SK-N-SH treated with all-trans-retinoic acid at 6 μM for 48 hours (cell line): Measurements from ENCODE around the gene TRIM2.

ENCODE experiments used
- ATAC-seq: fragments of 200-7000 bp; cut with Tn5 transposase; 3 replicates; pipeline ENCODE4 v1.9.1; 2020; ENCODE audit warnings: mild to moderate bottlenecking, moderate library complexity
- ARNTL ChIP-seq: fragments of 450-650 bp; formaldehyde crosslinking; IDR thresholded peaks from 2 replicates; pipeline ENCODE4 v1.5.0; 2020; ENCODE audit warnings: low read depth, mild to moderate bottlenecking, moderate library complexity, borderline replicate concordance
- BACH2 ChIP-seq: fragments of 250-450 bp; sonication (Bioruptor Pico); IDR thresholded peaks from 2 replicates; pipeline ENCODE4 v1.9.0; 2021; ENCODE audit warnings: mild to moderate bottlenecking, borderline replicate concordance
- CSDC2 ChIP-seq: fragments of 250-450 bp; sonication (Bioruptor Pico); IDR thresholded peaks from 2 replicates; pipeline ENCODE4 v1.5.0; 2020; ENCODE audit warnings: mild to moderate bottlenecking, moderate library complexity
- ESRRG ChIP-seq: fragments of 250-450 bp; sonication (Bioruptor Pico); IDR thresholded peaks from 2 replicates; pipeline ENCODE4 v1.6.1; 2021; ENCODE audit warnings: mild to moderate bottlenecking
- GLIS3 ChIP-seq: fragments of 250-450 bp; sonication (Bioruptor Pico); IDR thresholded peaks from 2 replicates; pipeline ENCODE4 v1.5.0; 2020; ENCODE audit warnings: mild to moderate bottlenecking, moderate library complexity
- ISL1 ChIP-seq: fragments of 250-450 bp; sonication (Bioruptor Pico); IDR thresholded peaks from 2 replicates; pipeline ENCODE4 v2.1.2; 2022; ENCODE audit warnings: mild to moderate bottlenecking, moderate library complexity
- OSR1 ChIP-seq: fragments of 250-450 bp; sonication (Bioruptor Pico); IDR thresholded peaks from 2 replicates; pipeline ENCODE4 v1.8.0; 2022; ENCODE audit warnings: moderate library complexity, mild to moderate bottlenecking, inconsistent platforms
- PATZ1 ChIP-seq: fragments of 250-450 bp; sonication (Bioruptor Pico); IDR thresholded peaks from 2 replicates; pipeline ENCODE4 v1.8.0; 2020; ENCODE audit warnings: mild to moderate bottlenecking, moderate library complexity, borderline replicate concordance
- POU6F1 ChIP-seq: fragments of 250-450 bp; sonication (Bioruptor Pico); IDR thresholded peaks from 2 replicates; pipeline ENCODE4 v1.8.0; 2021; ENCODE audit warnings: low read depth, mild to moderate bottlenecking, moderate library complexity, borderline replicate concordance
- PPARA ChIP-seq: fragments of 250-450 bp; sonication (Bioruptor Pico); IDR thresholded peaks from 2 replicates; pipeline ENCODE4 v1.5.0; 2020; ENCODE audit warnings: mild to moderate bottlenecking, borderline replicate concordance
- RARB ChIP-seq: fragments of 250-450 bp; sonication (Bioruptor Pico); IDR thresholded peaks from 2 replicates; pipeline ENCODE4 v1.8.0; 2021; ENCODE audit warnings: mild to moderate bottlenecking, moderate library complexity
- SNAI2 ChIP-seq: fragments of 250-450 bp; sonication (Bioruptor Pico); IDR thresholded peaks from 2 replicates; pipeline ENCODE4 v1.5.0; 2020; ENCODE audit warnings: mild to moderate bottlenecking, moderate library complexity
- TCF4 ChIP-seq: fragments of 250-450 bp; sonication (Bioruptor Pico); IDR thresholded peaks from 2 replicates; pipeline ENCODE4 v1.8.0; 2021; ENCODE audit warnings: mild to moderate bottlenecking, moderate library complexity, borderline replicate concordance
- TOX ChIP-seq: fragments of 250-450 bp; sonication (Bioruptor Pico); IDR thresholded peaks from 2 replicates; pipeline ENCODE4 v1.8.0; 2021; ENCODE audit warnings: mild to moderate bottlenecking, moderate library complexity, borderline replicate concordance
- TSHZ2 ChIP-seq: fragments of 250-450 bp; sonication (Bioruptor Pico); IDR thresholded peaks from 2 replicates; pipeline ENCODE4 v1.5.0; 2020; ENCODE audit warnings: mild to moderate bottlenecking, moderate library complexity
- ZC3H10 ChIP-seq: fragments of 250-450 bp; sonication (Bioruptor Pico); IDR thresholded peaks from 2 replicates; pipeline ENCODE4 v1.5.1; 2021; ENCODE audit warnings: mild to moderate bottlenecking, moderate library complexity
- ZFP3 ChIP-seq: fragments of 250-450 bp; sonication (Bioruptor Pico); IDR thresholded peaks from 2 replicates; pipeline ENCODE4 v1.5.0; 2020; ENCODE audit warnings: mild to moderate bottlenecking, moderate library complexity
- ZFP30 ChIP-seq: fragments of 450-650 bp; formaldehyde crosslinking; IDR thresholded peaks from 2 replicates; pipeline ENCODE4 v1.5.0; 2022; ENCODE audit warnings: mild to moderate bottlenecking, moderate library complexity
- ZNF565 ChIP-seq: fragments of 450-650 bp; formaldehyde crosslinking; conservative IDR thresholded peaks from 2 replicates; pipeline ENCODE4 v1.5.0; 2020; ENCODE audit warnings: low read depth, mild to moderate bottlenecking, moderate library complexity
- ZNF70 ChIP-seq: fragments of 450-650 bp; formaldehyde crosslinking; IDR thresholded peaks from 2 replicates; pipeline ENCODE4 v1.5.0; 2020; ENCODE audit warnings: mild to moderate bottlenecking, moderate library complexity
- ZNF8 ChIP-seq: fragments of 450-650 bp; formaldehyde crosslinking; IDR thresholded peaks from 2 replicates; pipeline ENCODE4 v1.5.0; 2020; ENCODE audit warnings: mild to moderate bottlenecking, moderate library complexity
- TF ChIP-seq, protein P1 (sequence below): fragments of 250-450 bp; sonication (Bioruptor Pico); IDR thresholded peaks from 2 replicates; pipeline ENCODE4 v1.5.1; 2020; ENCODE audit warnings: low read depth, mild to moderate bottlenecking, moderate library complexity

The TRIM2 gene

DNA sequence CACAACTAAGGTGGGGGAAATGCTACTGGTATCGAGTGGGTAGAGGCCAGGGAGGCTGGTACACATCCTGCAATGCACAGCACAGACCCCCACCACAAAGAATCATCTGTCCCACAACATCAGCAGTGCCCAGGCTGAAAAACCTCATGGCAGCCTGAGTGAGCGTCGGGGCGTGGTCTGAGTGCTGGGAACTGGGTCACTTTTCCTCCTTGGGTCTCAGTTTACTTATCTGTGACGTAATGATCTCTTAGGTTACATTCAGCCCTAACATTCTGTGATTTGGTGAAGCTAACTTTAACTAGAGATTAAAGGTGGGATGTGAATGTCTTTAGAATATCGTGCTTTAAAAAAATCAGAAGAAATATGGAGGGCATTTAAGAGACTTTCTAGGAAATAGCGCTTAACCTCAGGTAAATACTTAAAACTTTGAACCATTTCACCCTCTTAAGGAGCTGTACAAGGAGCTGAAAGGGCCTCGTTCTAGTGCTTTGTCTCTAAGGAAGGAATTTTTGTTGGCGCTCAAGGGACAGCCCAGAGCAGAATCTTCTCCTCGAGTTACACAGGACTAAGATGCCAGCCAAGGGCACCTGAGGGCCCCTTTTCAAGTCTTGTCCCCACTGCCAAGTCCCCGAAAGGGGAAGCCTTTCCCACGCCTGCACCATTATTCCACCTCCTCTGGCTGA lies 18.1 kb upstream of the TRIM2 start:
- no peak for TF ChIP-seq BACH2 (CRISPR knock-in tag)
- TF ChIP-seq ZC3H10 (CRISPR knock-in tag) = no peak
- no peak for TF ChIP-seq POU6F1 (CRISPR knock-in tag)
- no peak for TF ChIP-seq ZNF70 (CRISPR knock-in tag)
- no peak for TF ChIP-seq TCF4 (CRISPR knock-in tag)
- no peak for TF ChIP-seq CSDC2 (CRISPR knock-in tag)
- no peak for TF ChIP-seq PPARA (CRISPR knock-in tag)
- no peak for TF ChIP-seq PATZ1 (CRISPR knock-in tag)
- TF ChIP-seq ISL1 (CRISPR knock-in tag) = no peak
- no peak for TF ChIP-seq TSHZ2 (CRISPR knock-in tag)
- TF ChIP-seq OSR1 = no peak
- TF ChIP-seq RARB = no peak
- TF ChIP-seq ESRRG (CRISPR knock-in tag) = no peak
- TF ChIP-seq TOX (CRISPR knock-in tag) = no peak
- no peak for TF ChIP-seq ZFP3 (CRISPR knock-in tag)
- TF ChIP-seq ZNF8 = no peak
- no peak for TF ChIP-seq GLIS3 (CRISPR knock-in tag)
- TF ChIP-seq SNAI2 = no peak
- no peak for ATAC-seq

- ATAC-seq = peak; percentile 74
Measured at GRCh38 chr4:153189016-153189801, 15.0 kb upstream of the TRIM2 start.

DNA sequence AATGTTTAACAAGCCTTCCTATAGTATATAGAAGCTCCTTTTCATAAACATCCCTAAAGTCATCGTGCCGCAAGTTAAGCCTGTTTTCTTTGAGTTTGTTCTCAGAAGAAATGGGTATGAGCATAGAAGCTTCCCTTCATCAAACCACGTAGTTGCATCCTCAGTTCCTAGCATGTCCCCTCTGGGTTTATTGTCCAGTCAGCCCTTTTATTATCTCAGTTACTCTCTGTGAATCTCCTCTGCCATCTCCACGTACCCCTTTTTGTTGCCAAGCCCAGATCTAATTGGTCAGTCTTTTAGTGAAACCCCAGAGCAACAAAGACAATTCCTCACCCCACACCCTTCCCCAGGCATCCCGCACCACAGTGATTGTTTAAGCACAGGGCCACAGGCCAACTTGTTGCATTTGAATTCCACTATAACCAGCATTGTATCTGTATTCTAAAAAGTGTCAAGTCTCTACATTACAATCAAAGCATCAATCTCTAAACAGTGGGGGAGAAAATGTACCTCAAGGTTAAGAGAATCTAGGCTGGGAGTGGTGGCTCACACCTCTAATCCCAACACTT lies 12.4 kb upstream of the TRIM2 start:
- TF ChIP-seq ZNF565 (CRISPR knock-in tag) = no peak
- TF ChIP-seq ZNF70 (CRISPR knock-in tag) = no peak
- no peak for TF ChIP-seq ZC3H10 (CRISPR knock-in tag)
- no peak for TF ChIP-seq GLIS3 (CRISPR knock-in tag)
- no peak for TF ChIP-seq POU6F1 (CRISPR knock-in tag)
- no peak for TF ChIP-seq TOX (CRISPR knock-in tag)
- no peak for TF ChIP-seq ZFP30 (CRISPR knock-in tag)
- TF ChIP-seq RARB = no peak
- TF ChIP-seq OSR1 = no peak
- TF ChIP-seq CSDC2 (CRISPR knock-in tag) = no peak
- no peak for TF ChIP-seq TCF4 (CRISPR knock-in tag)
- no peak for TF ChIP-seq ARNTL (CRISPR knock-in tag)
- no peak for TF ChIP-seq BACH2 (CRISPR knock-in tag)
- ATAC-seq = no peak

More at GRCh38 chr4:153189016-153189801, 15.0 kb upstream of the TRIM2 start:
- no peak for TF ChIP-seq ZNF70 (CRISPR knock-in tag)
- TF ChIP-seq, protein P1, sequence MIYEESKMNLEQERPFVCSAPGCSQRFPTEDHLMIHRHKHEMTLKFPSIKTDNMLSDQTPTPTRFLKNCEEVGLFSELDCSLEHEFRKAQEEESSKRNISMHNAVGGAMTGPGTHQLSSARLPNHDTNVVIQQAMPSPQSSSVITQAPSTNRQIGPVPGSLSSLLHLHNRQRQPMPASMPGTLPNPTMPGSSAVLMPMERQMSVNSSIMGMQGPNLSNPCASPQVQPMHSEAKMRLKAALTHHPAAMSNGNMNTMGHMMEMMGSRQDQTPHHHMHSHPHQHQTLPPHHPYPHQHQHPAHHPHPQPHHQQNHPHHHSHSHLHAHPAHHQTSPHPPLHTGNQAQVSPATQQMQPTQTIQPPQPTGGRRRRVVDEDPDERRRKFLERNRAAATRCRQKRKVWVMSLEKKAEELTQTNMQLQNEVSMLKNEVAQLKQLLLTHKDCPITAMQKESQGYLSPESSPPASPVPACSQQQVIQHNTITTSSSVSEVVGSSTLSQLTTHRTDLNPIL (CRISPR knock-in tag) = no peak
